HG03135 (cell line): Measurements from ENCODE around the gene SLC13A3.

Experiments used
- ATAC-seq: cut with Tn5 transposase; IDR thresholded peaks from one replicate; pipeline ENCODE4 v1.9.1; 2021; ENCODE audit warnings: mild to moderate bottlenecking, moderate library complexity; ENCODE audit not compliant: unreplicated experiment

The SLC13A3 gene

DNA sequence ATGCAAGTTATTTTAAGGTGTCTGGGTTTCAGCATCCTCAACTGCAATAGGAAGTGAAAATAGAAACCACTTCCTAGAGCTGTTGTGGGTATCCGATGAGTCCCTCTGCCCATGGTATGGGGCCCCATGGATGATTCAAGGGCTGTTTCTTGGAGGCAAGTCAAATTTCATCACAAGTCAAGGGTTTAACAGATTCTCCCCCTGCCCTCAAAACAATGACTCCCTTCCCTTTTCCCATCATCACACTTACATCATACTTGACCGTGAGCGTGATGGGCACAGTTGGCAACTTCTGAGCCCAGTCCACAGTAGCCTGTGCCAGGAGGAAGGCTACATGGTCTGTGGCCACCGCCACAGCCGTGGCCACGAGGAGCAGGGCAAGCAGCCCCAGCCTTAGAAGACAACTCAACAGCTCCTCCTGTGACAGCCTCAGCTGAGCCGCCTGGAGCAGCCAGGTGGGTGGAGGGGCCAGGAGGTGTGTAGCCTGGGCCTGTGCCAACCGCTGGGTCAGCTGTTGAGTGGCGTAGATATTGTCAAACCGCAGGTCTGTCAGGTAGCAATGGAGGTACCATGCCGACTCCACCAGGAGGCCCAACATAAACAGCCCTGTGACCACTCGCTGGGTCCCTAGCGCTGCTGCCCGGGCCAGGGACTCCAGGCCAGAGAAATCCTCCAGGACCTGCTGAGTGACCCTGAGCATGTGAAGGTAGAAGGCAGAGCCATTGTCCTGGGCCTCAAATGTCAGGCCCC lies 106.0 kb downstream of the SLC13A3 start:
- no peak for ATAC-seq

DNA sequence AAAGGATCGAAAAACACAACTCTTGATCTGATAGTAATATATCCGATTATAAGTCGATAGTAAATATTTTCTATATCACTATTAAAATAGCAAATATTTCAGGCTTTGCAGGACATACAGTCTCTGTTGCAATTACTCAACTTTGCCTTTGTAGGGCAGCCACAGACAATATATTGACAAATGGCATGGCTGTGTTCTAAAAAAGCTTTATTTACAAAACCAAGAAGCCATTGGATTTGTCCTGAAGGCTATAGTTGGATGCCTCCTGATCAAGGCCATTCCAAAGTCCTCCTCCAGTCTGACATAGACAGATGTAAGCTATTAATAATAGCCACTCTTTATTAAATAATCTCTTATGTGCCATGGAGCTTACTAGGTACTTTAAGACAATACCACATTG lies 106.7 kb downstream of the SLC13A3 start:
- ATAC-seq, result no peak

DNA sequence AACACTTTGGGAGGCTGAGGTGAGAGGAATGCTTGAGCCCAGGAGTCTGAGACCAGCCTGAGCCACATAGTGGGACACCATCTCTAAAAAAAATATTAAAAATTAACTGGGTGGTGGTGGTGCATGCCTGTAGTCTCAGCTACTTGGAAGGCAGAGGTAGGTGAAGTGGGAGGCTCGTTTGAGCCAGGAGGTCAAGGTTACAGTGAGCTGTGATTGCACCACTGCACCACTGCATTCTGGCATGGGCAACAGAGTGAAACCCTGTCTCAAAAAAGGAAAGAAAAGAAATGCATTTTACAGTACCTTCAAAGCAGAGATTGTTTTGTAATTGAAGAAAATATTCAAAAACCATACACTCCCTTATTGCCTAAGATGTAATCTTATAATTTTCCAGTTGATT lies 107.3 kb downstream of the SLC13A3 start:
- no peak for ATAC-seq

DNA sequence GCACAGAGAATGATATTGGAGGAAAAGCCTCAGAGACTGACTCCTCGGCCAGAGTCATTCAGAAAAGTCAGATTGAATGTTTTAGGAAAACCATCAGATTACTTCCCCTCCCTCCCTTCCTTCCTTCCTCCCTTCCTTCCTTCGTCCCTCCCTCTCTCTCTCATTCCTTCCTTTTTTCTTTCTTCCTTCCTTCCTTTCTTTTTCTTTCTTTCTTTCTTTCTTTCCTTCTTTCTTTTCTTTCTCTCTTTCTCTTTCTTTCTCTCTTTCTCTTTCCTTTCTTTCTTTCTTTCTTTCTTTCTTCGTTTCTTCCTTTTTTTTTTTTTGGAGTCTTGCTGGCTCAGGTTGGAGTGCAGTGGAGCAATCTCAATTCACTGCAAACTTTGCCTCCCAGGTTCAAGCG lies 108.2 kb downstream of the SLC13A3 start:
- no peak for ATAC-seq

DNA sequence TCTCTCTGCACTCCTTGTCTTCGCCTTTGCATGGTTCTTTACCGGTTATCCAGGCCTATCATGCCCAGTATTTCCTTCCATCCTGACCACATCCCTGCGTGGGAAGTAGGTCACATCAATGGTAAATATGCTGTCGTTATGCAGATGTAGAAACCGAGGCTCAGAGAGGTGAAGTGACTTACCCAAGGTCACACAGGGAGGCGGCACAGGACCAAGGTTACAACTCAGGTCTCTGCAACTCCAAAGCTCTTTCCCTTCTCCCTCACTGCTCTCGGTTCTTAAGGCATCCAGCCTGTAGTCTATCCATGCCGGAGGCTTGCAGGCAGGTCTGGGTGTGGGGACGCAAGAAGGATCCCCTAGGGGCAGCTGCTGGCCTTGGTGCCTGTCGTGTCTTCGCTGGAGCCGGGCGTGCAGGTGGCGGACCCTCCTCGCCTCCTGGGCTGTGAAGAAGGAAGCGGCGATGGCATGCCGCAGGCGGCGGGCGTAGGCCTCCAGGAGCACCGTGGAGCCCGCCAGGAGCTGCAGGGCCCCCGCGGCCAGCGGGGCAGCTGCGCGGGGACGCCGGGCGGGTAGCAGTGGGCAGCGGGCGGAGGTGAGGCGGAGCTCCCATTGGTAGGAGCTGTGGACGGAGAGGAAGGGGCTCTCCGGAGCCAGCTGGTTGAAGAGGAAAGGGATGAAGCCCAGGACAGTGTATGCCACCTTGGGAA lies 109.9 kb downstream of the SLC13A3 start:
- no peak for ATAC-seq

DNA sequence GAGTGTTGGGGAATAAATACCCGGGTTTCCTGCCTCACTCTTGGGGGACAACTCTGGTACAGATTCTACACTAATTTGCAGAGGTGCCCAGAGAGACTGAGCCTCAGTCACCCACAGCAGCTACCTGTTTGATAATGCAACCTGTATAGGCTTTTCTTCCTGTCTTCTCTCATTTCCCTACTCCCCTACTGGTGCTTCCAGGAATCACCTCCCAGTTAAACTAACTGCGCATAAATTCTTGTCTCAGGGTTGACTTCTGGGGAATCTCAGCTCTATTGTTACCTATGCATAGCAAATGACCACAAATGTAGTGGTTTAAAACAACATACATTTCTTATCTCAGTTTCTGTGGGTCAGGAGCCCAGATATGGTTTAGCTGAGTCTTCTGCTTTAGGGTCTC lies 112.1 kb downstream of the SLC13A3 start:
- ATAC-seq, result no peak

DNA sequence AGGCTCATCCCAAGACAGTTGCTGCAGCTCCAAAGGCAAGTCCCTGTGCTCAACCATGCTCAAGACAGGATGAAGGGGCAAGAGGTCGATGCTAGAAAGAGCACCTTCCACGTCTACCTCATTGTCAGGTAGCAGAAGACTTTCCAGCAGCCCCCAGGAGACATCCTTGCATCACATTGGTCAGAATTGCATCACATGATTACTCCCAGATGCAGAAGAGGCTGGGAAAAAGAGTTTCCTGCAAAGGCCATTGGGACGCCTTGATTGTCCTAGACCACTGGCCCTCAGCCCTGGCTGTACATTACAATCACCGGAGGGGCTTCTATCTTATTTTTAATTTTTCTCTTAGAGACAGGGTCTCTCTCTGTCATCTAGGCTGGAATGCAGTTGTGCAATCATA lies 120.6 kb downstream of the SLC13A3 start:
- no peak for ATAC-seq

DNA sequence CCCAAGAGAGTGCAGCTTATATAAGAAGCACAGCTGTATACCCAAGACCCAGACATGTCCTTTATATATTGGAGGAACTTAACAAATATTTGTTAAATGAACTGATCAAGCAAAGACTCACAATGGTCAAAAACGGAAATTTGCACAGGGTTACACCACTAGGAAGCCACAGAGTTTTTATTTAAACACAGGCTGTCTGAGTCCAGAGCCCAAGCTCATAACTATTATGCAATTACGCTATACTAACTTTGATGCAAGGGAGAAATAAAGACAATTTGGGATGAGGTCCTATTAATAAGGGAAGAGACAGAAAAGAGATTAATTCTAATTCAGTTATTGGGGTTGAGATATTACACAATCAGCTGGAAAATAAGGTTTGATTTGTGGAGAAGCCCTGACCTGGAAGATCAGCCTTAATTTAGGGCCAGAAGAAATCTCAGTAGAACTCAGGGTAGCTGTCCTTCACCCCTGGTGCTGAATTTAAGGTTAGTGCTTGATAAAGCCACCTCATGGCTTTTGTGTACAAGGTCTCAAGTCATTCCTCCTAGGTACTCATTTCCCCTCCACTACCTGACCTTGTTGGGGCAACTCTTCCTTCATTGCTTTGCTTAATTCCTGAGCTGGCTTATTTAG lies 127.4 kb downstream of the SLC13A3 start:
- no peak for ATAC-seq

DNA sequence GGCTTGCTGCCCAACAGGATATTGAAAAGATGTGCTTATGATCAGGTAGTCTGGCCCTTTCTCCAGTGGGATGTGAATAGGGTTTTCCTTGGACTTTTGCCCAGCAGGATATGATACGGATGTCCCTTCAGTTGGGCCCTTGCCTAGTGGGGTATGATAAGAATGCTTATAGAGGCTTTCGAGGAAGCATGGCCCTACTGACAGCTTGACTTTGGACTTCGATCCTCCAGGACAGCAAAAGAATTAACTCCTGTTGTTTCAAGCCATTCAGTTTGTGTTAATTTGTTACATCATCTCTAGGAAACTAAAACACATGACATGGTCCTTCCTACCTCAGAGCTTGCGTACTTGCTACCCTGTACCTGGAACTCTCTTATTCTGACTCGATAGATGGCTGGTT lies 128.2 kb downstream of the SLC13A3 start:
- no peak for ATAC-seq

DNA sequence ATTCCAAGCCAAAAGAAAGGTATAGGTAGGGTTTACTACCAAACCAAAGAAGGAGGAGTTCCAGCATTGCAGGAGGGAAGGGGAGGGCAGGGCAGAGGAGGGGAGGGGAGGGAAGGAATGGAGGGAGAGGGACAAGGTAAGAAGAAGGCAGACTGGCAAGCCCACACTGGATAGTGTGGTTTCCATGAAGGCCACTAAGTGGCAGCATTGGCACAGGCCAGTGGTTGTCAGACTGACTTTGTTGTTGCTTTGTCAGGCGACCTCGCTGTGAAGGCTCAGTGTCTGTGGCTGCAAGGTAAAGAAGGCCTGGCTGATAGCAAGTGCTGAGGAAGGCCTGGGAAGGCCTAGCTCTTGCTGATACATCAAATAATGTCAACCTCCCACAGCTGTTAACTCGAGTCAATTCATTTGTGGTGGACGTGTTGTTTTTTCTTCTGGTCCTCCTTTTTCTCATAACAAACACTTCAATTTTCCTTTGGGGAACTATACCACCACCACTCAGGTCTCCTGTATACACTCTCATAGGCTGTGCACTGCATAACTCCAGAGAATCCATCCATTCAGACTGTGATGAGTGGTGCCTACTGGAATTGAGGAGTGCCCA lies 130.2 kb downstream of the SLC13A3 start:
- no peak for ATAC-seq

DNA sequence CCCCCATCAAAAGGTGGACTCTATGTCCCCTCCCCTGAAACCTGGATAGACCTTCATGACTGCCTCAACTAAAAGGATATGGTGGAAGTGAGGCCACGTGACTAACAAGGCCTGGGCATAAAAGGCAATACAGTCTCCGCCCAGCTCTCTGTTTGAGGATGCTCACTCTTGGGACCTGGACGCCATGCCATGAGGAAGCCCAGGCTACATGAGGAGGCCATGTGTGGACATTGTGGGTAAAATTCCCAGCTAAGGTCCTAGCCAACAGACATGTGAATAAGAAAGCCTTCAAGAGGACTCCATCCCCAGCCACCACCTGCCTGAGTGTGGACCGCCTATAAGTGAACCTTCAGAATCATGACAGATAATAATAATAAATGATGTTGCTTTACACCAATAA lies 130.7 kb downstream of the SLC13A3 start:
- no peak for ATAC-seq

DNA sequence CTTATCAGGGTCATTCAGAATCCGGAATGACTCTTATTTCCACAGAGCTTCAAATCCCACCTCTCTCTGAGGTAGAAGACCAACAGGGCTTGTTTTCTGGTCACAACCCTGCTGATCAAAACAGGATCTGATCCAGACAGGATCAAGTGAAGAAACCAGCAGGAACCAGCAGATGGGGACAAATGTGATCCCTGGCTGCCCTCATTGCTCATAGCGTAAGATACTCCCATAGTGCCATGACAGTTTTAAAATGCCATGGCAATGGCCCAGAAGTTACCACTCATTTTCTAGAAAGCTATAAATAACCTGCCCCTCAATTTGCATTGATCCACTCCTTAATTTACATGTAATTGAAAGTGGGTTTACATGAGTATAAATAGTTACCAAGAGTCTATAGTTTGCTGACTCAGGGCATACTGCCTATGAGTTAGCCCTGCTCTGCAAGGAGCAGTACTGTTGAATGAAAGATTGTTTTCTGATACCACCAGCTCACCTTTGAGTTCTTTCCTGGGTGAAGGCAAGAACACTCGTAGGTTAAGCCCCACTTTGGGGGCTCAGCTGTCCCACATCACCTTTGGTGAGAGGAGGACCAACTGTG lies 131.7 kb downstream of the SLC13A3 start:
- ATAC-seq, result no peak

DNA sequence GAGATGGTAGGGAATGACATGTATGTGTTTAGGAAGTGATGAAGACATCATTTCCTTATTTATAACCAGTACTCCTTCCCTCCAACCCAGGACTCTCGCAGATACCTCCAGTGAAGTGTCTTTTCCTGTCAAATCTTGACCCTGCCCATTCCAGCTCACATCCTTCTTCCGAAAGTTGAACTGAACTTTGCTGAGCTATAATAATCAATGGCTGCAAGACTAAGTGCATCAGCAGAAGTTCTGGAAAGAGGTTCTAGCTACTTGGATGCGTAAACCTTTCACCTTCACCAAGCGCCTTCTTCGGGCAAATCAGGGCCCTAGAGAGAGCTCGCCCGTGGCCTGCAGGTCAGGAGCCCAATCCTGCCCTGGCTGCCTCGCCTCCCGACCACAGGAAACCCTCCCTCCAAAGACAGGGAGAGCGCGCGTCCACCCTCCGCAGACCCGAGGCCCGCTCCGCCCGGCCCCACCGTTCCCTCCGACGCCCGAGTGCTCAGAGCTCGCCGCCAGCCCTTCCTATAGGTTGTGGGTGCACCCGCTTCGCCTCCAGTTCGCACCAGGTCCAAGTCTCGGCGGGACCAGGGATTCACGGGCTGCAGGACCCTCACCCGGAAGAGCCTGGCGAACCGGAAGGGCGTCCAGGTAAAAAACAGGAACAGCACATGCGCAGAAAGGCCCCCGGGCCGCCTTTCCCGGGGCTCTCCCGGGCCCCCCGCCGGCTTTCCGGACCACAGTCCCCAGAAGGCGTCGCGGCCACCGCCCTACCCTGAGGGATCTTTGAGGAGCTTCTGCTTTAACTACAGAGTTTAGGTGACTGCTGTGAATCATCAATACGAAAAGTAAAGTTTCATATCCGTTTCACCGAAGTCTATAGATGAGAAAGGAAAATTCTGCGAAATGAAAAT lies 138.1 kb downstream of the SLC13A3 start, which contains the start of gene ZNF334:
ZNF334 (minus strand) TSS at position 617 of the 902 bp plus-strand sequence. CDS start 1,457 bp downstream, outside the sequence.
- ATAC-seq, result no peak

DNA sequence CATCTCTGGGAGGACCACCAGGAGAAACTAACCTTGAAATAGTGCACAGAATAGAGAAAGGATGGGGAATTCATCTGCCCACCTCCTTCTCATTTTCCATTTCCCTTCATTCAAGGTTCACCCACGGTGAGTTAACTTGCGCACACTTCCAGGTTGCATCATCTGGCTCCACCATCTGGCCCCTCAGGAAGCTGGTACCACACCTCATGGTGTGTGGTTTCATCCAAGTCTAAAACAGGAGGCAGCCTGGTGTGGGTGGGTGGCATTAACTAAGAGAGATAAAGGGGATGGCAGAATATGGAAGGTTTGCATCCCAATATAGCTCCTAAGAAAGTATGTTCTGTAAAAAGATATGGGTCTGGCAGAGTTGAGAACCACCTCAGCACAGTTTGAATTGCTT lies 141.7 kb downstream of the SLC13A3 start:
- ATAC-seq, result no peak
